Measurements from ENCODE around the gene SPAG8.

DNA sequence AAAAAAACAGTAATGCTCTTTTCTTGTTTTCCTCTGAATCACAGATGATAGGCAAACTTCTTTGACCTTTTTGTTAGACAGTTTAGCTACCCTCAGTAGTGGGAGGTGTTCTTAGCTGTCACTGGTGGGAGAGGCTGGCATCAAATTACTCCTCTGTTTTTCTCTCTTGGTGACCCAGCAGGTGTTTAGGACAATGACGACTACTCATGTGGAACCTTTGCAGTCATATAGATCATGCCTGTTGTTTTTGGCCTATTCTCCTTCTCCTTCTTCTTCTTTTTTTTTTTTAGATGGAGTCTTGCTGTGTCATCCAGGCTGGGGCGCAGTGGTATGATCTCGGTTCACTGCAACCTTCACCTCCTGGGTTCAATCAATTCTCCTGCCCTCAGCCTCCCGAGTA lies 36.0 kb downstream of the SPAG8 start:
- TF ChIP-seq, protein P1, sequence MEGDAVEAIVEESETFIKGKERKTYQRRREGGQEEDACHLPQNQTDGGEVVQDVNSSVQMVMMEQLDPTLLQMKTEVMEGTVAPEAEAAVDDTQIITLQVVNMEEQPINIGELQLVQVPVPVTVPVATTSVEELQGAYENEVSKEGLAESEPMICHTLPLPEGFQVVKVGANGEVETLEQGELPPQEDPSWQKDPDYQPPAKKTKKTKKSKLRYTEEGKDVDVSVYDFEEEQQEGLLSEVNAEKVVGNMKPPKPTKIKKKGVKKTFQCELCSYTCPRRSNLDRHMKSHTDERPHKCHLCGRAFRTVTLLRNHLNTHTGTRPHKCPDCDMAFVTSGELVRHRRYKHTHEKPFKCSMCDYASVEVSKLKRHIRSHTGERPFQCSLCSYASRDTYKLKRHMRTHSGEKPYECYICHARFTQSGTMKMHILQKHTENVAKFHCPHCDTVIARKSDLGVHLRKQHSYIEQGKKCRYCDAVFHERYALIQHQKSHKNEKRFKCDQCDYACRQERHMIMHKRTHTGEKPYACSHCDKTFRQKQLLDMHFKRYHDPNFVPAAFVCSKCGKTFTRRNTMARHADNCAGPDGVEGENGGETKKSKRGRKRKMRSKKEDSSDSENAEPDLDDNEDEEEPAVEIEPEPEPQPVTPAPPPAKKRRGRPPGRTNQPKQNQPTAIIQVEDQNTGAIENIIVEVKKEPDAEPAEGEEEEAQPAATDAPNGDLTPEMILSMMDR (IDR thresholded peaks at IDR 0.05), result no peak
- TF ChIP-seq POLR2A (IDR thresholded peaks at IDR 0.05), result no peak
- TF ChIP-seq EP300 (IDR thresholded peaks at IDR 0.05), result no peak
